HFFc6 (cell line): ENCODE results near the gene CALB2. TPM values are rescaled to one million over a fixed set of nuclear protein-coding genes. Genes with fewer than 3 reads are reported as not detected.

ENCODE experiments used
- DNase-seq: peaks from one replicate; pipeline ENCODE4 v3.0.0-alpha.2; 2018
- H3K27ac Mint-ChIP-seq: 2 replicates; pipeline ENCODE4 v1.8.0; 2020; ENCODE audit warnings: mild to moderate bottlenecking, mixed read lengths
- H3K27me3 Mint-ChIP-seq: 2 replicates; pipeline ENCODE4 v1.8.0; 2021; ENCODE audit warnings: mild to moderate bottlenecking, moderate library complexity, mixed read lengths; ENCODE audit not compliant: insufficient read depth
- H3K36me3 Mint-ChIP-seq: 2 replicates; pipeline ENCODE4 v1.8.0; 2021; ENCODE audit warnings: low read depth, mixed read lengths
- H3K4me1 Mint-ChIP-seq: 2 replicates; pipeline ENCODE4 v1.8.0; 2020; ENCODE audit warnings: low read depth, mixed read lengths
- H3K4me3 Mint-ChIP-seq: 2 replicates; pipeline ENCODE4 v1.8.0; 2020; ENCODE audit warnings: mild to moderate bottlenecking, moderate library complexity, mixed read lengths
- H3K9me3 Mint-ChIP-seq: 2 replicates; pipeline ENCODE4 v1.8.0; 2020; ENCODE audit warnings: mild to moderate bottlenecking, mixed read lengths
- total RNA-seq, 6 experiments: library from RNA; stranded (reverse); fragmentation: NEBNext Ultra II Directional; extraction: Animal tissue kit (Norgen Biotek cat#: 25700); gene quantifications; 2 replicates in 1 of 6; 3 replicates in 5 of 6; pipeline ENCODE4 v1.2.3, GENCODE V29; 2021
- TF ChIP-seq, protein P1 (sequence below): fragments of 200-600 bp; sonication (generic); IDR thresholded peaks from 2 replicates; pipeline ENCODE4 v1.5.0; 2021; ENCODE audit warnings: antibody characterized with exemption, mild to moderate bottlenecking

The CALB2 gene
- total RNA-seq, 6 experiments from 2014 or later, result 0.14 to 1.1 (median 0.70) TPM; not detected in 3

DNA sequence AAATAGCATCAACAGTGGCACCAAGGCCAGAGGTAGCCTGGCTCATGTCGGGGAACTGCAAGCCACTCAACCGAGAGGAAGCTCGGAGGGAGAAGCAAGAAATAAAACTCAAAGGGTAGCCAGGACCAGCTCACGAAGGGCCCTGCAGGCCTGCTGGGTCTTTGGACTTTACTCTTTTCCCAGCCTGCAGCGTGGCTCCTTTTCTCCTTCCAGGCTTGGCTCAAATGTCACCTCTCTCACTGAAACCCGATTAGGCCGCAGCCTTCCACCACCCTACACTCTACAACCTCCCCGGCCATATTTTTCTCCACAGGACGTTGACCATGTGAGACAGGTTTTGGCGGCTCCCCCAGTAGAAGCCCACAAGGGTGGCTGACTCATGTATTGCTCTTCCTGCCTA lies 38.1 kb downstream of the CALB2 start:
- TF ChIP-seq, protein P1, sequence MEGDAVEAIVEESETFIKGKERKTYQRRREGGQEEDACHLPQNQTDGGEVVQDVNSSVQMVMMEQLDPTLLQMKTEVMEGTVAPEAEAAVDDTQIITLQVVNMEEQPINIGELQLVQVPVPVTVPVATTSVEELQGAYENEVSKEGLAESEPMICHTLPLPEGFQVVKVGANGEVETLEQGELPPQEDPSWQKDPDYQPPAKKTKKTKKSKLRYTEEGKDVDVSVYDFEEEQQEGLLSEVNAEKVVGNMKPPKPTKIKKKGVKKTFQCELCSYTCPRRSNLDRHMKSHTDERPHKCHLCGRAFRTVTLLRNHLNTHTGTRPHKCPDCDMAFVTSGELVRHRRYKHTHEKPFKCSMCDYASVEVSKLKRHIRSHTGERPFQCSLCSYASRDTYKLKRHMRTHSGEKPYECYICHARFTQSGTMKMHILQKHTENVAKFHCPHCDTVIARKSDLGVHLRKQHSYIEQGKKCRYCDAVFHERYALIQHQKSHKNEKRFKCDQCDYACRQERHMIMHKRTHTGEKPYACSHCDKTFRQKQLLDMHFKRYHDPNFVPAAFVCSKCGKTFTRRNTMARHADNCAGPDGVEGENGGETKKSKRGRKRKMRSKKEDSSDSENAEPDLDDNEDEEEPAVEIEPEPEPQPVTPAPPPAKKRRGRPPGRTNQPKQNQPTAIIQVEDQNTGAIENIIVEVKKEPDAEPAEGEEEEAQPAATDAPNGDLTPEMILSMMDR, result no peak
- no peak overlapping the region for H3K4me3 Mint-ChIP-seq
- H3K9me3 Mint-ChIP-seq, result no peaks in the 10 kb centered on the region
- H3K27me3 Mint-ChIP-seq, result peaks cover 31% of the 10 kb centered on the region
- DNase-seq, result no peak
- no peaks in the 10 kb centered on the region for H3K36me3 Mint-ChIP-seq
- no peak overlapping the region for H3K27ac Mint-ChIP-seq
- H3K4me1 Mint-ChIP-seq, result no peaks in the 10 kb centered on the region

DNA sequence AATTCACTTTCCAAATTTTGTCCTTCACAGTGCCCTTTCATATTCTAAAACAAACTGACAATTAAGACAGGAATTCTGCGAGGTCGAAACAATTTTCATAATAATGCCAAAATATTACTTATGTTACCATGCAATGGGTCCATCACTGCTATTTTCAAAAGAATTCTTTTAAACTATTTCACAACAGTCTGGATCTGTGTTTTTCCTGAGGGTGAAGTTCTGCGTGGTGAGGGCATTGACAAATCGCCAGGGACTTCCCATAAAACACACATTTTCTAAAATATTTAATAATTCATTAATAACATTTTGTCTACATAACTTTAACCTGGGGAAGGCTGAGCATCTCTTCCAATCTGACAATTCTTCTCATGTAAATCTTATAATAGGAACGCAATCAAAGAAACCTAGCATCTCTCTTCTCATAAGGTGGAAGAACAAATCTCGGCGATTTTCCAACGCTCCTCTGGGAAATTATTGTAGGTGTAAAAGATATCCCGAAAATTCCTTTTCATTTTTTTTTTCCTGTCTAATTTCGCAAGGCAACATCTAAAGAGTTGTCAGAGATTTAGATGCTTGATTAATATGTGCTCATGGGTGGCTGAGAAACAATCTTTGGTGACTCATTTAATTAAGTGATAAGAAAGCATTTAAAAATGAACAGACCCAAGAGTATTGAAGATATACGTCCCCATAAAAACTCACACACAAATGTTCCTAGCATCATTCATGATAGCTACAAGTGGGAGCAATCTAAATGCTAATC lies 41.5 kb downstream of the CALB2 start:
- Mint-ChIP-seq H3K4me3 (no peak overlapping the region), H3K27me3 (peaks cover 37% of the 10 kb centered on the region), H3K27ac (no peak overlapping the region), H3K4me1 (no peaks in the 10 kb centered on the region), H3K9me3 (peaks cover 13% of the 10 kb centered on the region; the same call in 1 of the 2 replicates), H3K36me3 (peaks cover 9% of the 10 kb centered on the region; the same call in 1 of the 2 replicates)
- no peak for DNase-seq
- TF ChIP-seq, protein P1, result no peak

DNA sequence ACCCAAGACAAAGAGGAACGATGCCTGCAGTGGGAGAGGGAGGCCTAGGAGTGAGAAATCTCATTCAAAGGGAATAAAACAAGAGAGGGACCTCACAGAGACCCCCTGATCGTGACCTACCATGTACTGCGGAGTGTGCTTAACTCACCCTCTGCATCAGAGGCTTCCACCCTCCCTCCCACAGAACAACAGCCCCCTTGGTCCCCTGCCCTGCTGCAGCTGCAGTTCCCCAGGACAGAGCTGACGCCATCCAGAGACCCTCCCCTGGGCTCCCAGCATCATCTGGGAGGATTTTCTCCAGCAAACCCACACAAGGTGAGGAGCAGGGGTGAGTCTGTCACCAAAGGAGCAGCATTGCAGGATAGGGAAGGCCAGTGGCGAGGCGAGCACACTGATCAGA lies 43.5 kb downstream of the CALB2 start:
- no peak overlapping the region for H3K27ac Mint-ChIP-seq
- H3K4me1 Mint-ChIP-seq, result no peaks in the 10 kb centered on the region
- no peak for DNase-seq
- peaks cover 9% of the 10 kb centered on the region; the same call in 1 of the 2 replicates for H3K36me3 Mint-ChIP-seq
- TF ChIP-seq, protein P1, result no peak
- no peak overlapping the region for H3K4me3 Mint-ChIP-seq
- H3K9me3 Mint-ChIP-seq, result peaks cover 14% of the 10 kb centered on the region; the same call in 1 of the 2 replicates
- H3K27me3 Mint-ChIP-seq, result peaks cover 45% of the 10 kb centered on the region

DNA sequence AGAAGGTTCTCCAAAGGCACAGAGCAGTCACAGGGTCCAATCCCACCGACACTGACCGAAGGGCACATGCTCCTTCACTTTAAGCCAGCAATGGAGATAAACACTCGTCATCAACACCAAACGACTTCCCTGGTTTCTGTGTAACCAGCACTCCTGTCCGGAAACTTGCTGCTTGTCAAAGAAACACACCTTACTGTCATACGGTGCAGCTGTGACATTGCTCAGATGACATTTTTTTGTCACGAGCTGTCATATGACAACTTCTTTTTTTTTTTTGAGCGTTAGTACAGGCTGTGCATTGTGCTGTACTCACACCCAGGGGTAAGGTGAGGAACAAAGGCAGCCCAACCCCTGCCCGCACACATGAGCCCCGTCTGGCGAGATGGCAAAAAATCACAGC lies 44.2 kb downstream of the CALB2 start:
- Mint-ChIP-seq H3K9me3 (peaks cover 14% of the 10 kb centered on the region; the same call in 1 of the 2 replicates), H3K4me1 (no peaks in the 10 kb centered on the region), H3K36me3 (peaks cover 9% of the 10 kb centered on the region; the same call in 1 of the 2 replicates), H3K27ac (no peak overlapping the region), H3K27me3 (peaks cover 51% of the 10 kb centered on the region), H3K4me3 (no peak overlapping the region)
- TF ChIP-seq, protein P1, result no peak
- DNase-seq, result no peak

DNA sequence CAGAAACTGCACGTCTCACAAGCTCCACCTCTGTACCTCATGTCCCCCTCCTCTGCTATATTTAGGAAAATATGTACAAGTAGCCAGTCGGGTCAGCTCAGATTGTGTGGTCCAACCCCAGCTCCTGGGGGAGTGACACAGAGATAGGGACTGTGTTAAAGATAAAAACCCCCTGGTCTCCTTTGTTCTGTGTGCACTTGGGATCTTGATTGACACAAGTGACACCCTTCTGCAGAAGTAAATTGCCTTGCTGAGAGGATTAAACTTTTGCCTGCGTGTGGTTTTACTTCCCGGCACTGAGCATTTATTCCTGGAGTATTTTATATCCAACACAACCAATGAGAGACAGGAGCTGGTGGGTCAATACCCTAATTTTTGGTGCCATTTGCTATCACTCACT lies 45.8 kb downstream of the CALB2 start:
- Mint-ChIP-seq H3K36me3 (peaks cover 9% of the 10 kb centered on the region; the same call in 1 of the 2 replicates), H3K27ac (no peak overlapping the region), H3K4me3 (no peak overlapping the region), H3K4me1 (no peaks in the 10 kb centered on the region), H3K27me3 (peaks cover 60% of the 10 kb centered on the region), H3K9me3 (peaks cover 14% of the 10 kb centered on the region; the same call in 1 of the 2 replicates)
- TF ChIP-seq, protein P1, result no peak
- no peak for DNase-seq
